SKM-1 (cell line): ENCODE data around the gene R3HDM2.
A peak's percentile ranks its signal among the peaks of the same experiment; 100 is the strongest.

Experiments used
- DNase-seq: peaks from one replicate; lab custom pipeline; 2025; ENCODE audit not compliant: unreplicated experiment; lab: John Stamatoyannopoulos, UW

Gene R3HDM2

GRCh38 chr12:57430931-57431566 lies at the start of gene R3HDM2:
R3HDM2 (minus strand) TSS chr12:57431043; CDS start chr12:57310428, 120,615 bp downstream.
- peak; percentile 57 for DNase-seq

- DNase-seq, result no peak
Measured at GRCh38 chr12:57479376-57480115, 48.7 kb upstream of the R3HDM2 start, which contains the start of gene ARHGAP9. ARHGAP9 (minus strand) TSS chr12:57479866; CDS start chr12:57479406, 460 bp downstream.

- no peak for DNase-seq
Measured at GRCh38 chr12:57479043-57479375, 48.2 kb upstream of the R3HDM2 start.

- peak; percentile 19 for DNase-seq
Measured at GRCh38 chr12:57477710-57478681, 47.2 kb upstream of the R3HDM2 start.

- no peak for DNase-seq
Measured at GRCh38 chr12:57476993-57477709, 46.3 kb upstream of the R3HDM2 start.

GRCh38 chr12:57476162-57476992 lies 45.5 kb upstream of the R3HDM2 start:
- no peak for DNase-seq

GRCh38 chr12:57475271-57476161 lies 44.7 kb upstream of the R3HDM2 start:
- no peak for DNase-seq

- DNase-seq, result no peak
Measured at GRCh38 chr12:57474862-57475261, 44.0 kb upstream of the R3HDM2 start.

GRCh38 chr12:57474430-57474829 lies 43.6 kb upstream of the R3HDM2 start:
- no peak for DNase-seq

GRCh38 chr12:57473886-57474285 lies 43.0 kb upstream of the R3HDM2 start:
- DNase-seq, result no peak

GRCh38 chr12:57473392-57473791 lies 42.5 kb upstream of the R3HDM2 start:
- no peak for DNase-seq

- no peak for DNase-seq
Measured at GRCh38 chr12:57472391-57472790, 41.5 kb upstream of the R3HDM2 start.

- no peak for DNase-seq
Measured at GRCh38 chr12:57471661-57472060, 40.8 kb upstream of the R3HDM2 start.

GRCh38 chr12:57470970-57471656 lies 40.3 kb upstream of the R3HDM2 start:
- DNase-seq, result no peak

- DNase-seq, result no peak
Measured at GRCh38 chr12:57470286-57470969, 39.6 kb upstream of the R3HDM2 start.

- DNase-seq, result no peak
Measured at GRCh38 chr12:57469296-57470164, 38.7 kb upstream of the R3HDM2 start.

- DNase-seq, result no peak
Measured at GRCh38 chr12:57467915-57468314, 37.1 kb upstream of the R3HDM2 start.
